Fibroblast of pulmonary artery (primary cell): ENCODE results near the gene NEK10.

Experiments
- DNase-seq: peaks from one replicate; pipeline ENCODE4 v3.0.0-alpha.2; 2010; ENCODE audit warnings: low read depth
- H3K4me3 ChIP-seq: replicated peaks from 2 replicates; pipeline ENCODE4 v1.5.1; 2011; ENCODE audit warnings: low read depth, mild to moderate bottlenecking, control low read depth, low read length, moderate library complexity
- TF ChIP-seq, protein P1 (sequence below): IDR thresholded peaks from 2 replicates; pipeline ENCODE4 v1.5.1; 2011; ENCODE audit warnings: mild to moderate bottlenecking, control low read depth, low read length, inconsistent platforms; ENCODE audit errors: missing control alignments

The NEK10 gene

DNA sequence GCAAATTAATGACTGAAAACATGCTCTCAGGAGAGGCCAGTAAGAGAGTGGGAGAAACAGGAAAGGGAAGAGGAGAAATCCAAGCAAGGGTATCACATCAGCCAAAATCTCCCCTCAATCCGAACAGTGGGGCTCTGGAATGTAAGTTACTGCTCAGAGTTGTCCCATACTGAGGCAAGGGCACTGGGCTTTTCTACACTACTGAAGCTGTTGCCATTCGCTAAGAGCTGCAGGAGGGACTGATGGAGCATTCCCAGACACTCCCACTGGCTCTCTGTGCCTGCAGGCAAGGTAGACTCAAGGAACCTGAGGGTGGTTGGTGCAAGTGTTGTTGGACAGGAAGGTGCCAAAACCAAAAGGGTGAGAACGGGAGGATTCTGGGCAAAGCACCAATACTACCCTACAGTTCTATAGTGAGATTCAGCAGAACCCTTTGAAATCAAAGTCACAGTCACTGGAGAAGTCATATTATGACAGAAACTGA, 46.1 kb downstream of the NEK10 start:
- TF ChIP-seq, protein P1, sequence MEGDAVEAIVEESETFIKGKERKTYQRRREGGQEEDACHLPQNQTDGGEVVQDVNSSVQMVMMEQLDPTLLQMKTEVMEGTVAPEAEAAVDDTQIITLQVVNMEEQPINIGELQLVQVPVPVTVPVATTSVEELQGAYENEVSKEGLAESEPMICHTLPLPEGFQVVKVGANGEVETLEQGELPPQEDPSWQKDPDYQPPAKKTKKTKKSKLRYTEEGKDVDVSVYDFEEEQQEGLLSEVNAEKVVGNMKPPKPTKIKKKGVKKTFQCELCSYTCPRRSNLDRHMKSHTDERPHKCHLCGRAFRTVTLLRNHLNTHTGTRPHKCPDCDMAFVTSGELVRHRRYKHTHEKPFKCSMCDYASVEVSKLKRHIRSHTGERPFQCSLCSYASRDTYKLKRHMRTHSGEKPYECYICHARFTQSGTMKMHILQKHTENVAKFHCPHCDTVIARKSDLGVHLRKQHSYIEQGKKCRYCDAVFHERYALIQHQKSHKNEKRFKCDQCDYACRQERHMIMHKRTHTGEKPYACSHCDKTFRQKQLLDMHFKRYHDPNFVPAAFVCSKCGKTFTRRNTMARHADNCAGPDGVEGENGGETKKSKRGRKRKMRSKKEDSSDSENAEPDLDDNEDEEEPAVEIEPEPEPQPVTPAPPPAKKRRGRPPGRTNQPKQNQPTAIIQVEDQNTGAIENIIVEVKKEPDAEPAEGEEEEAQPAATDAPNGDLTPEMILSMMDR, result no peak
- no peak for DNase-seq
- H3K4me3 ChIP-seq, result no peak overlapping the region

GRCh38 chr3:27322634-27323033, 46.5 kb downstream of the NEK10 start:
- DNase-seq, result no peak
- TF ChIP-seq, protein P1, result no peak
- H3K4me3 ChIP-seq, result no peak overlapping the region

DNA sequence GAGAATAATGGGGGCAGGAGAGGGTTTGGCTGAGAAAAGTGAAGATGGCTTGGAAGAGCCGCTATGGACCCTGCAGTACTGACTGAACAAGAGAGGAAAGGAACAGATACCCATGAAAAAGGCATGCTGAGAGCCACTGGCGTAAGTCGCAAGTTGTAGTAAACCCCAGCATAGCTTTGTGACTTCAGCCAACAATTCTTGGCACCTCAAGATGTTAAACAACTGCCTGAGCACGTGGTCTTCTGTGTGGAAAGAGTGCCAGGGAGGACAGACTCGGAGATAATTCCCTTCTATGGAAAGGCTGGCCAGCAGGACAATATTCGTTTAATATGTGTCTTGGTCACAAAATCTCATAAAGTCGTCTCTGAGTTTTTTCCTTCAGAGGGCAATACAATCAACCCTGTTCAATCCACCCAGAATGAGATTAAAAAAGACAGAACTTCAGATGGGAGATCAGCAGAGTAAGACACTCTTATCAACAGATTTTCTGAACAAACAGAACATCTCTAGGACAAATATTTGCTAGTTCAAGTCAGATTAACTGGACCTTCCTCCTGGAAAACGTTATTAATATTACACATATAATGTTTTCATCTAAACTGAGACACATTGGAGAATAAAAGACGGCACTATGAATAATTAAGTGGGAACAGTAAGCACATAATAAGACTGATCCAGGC, 49.2 kb downstream of the NEK10 start:
- DNase-seq, result peak; percentile 3
- no peak overlapping the region for H3K4me3 ChIP-seq
- TF ChIP-seq, protein P1, result no peak

DNA sequence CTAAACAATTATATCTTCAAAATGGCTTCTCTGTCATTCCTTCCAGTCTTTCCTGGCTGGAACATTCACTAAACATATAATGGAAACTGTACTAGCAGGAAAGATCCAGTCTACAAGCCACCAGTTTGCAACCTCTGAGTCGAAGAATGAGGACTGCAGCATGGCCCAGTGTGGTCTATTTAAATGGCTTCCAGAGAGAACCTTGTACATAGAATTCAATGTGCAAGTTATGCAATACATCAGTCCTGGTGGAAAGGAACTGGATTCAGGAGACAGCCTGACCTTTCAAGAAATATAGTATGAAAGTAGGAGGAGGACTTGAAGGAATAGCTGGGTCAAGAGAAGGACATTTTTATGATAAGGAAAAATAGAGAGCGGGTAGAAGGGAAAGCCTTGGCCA, 49.9 kb downstream of the NEK10 start:
- no peak for DNase-seq
- no peak overlapping the region for H3K4me3 ChIP-seq
- TF ChIP-seq, protein P1, result no peak

- DNase-seq, result no peak
- TF ChIP-seq, protein P1, result no peak
- H3K4me3 ChIP-seq, result no peak overlapping the region
These were observed 52.1 kb downstream of the NEK10 start for GRCh38 chr3:27317096-27317495.

DNA sequence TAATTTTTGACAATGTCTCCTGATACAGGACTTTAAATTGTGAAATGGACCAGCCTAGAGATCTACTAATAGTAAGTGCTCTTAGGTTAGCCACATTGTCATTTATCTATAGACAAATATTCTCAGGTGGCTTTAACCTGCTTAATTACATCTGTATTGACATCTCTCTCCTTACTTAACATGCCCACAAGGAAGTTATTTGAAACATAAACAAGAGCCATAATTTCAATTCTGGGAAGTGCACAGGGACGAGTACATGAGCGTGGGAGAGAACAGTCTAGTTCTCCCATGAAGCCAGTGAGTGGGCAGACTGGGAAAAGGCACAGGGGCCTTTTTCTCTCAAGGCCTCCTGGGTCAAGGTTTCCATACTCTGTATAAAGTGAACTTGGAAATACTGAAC, 54.2 kb downstream of the NEK10 start:
- DNase-seq, result no peak
- H3K4me3 ChIP-seq, result no peak overlapping the region
- TF ChIP-seq, protein P1, result no peak

- peak; percentile 81 for DNase-seq
- H3K4me3 ChIP-seq, result no peak overlapping the region
- TF ChIP-seq, protein P1, result peak; percentile 79
These were observed 57.0 kb downstream of the NEK10 start for GRCh38 chr3:27312044-27312668.
